Measurements from ENCODE around the gene DMXL2. TPM values are rescaled to one million over a fixed set of nuclear protein-coding genes. Genes with fewer than 3 reads are reported as not detected.

The DMXL2 gene
- total and polyA plus RNA-seq, 9 of the 15 experiments (the other 6 are each of a cell fraction or from before 2014, with no cell fraction given), result 9.3 to 57.7 (median 30.7) TPM

Other genes with a start within 250 kb of the DMXL2 start
- 14.9 and 17.4 TPM in 2 replicates for gene SCG3, start 58.7 kb upstream of the DMXL2 start, total RNA-seq (2014; rRNA removed)
- gene SCG3, start 58.7 kb upstream of the DMXL2 start, total RNA-seq (2014; rRNA removed; fragmentation: Illumina TruSeq; extraction: Trizol), result 32.2 and 42.1 TPM in 2 replicates
- gene SCG3, start 58.7 kb upstream of the DMXL2 start, total RNA-seq (2015; rRNA removed; fragmentation: Illumina TruSeq; extraction: Trizol), result 41.5 and 43.8 TPM in 2 replicates
- 19.5 and 21.0 TPM in 2 replicates for gene SCG3, start 58.7 kb upstream of the DMXL2 start, total RNA-seq (2021)
- gene SCG3, start 58.7 kb upstream of the DMXL2 start, polyA plus RNA-seq (2011; rRNA removed), result 4.2 and 22.7 TPM in 2 replicates
- gene SCG3, start 58.7 kb upstream of the DMXL2 start, polyA plus RNA-seq (2014; fragmentation: Illumina TruSeq; extraction: Trizol), result 23.3 and 28.5 TPM in 2 replicates
- gene SCG3, start 58.7 kb upstream of the DMXL2 start, polyA plus RNA-seq (2014; fragmentation: Nextera tagmentation; extraction: Ambion mirVana), result 10 to 100 TPM; 13.0 to 17.8 TPM
- gene SCG3, start 58.7 kb upstream of the DMXL2 start, polyA plus RNA-seq (2014; rRNA removed), result 11.3 and 14.1 TPM in 2 replicates
- 8.8 and 10.9 TPM in 2 replicates for gene LYSMD2, start 114.9 kb upstream of the DMXL2 start, total RNA-seq (2014; rRNA removed)
- 13.6 and 14.2 TPM in 2 replicates for gene LYSMD2, start 114.9 kb upstream of the DMXL2 start, total RNA-seq (2014; rRNA removed; fragmentation: Illumina TruSeq; extraction: Trizol)
- 11.2 and 11.3 TPM in 2 replicates for gene LYSMD2, start 114.9 kb upstream of the DMXL2 start, total RNA-seq (2015; rRNA removed; fragmentation: Illumina TruSeq; extraction: Trizol)
- gene LYSMD2, start 114.9 kb upstream of the DMXL2 start, total RNA-seq (2021), result 9.7 and 10.3 TPM in 2 replicates
- 11.3 and 30.3 TPM in 2 replicates for gene LYSMD2, start 114.9 kb upstream of the DMXL2 start, polyA plus RNA-seq (2011; rRNA removed)
- 7.9 and 9.5 TPM in 2 replicates for gene LYSMD2, start 114.9 kb upstream of the DMXL2 start, polyA plus RNA-seq (2014; fragmentation: Illumina TruSeq; extraction: Trizol)
- gene LYSMD2, start 114.9 kb upstream of the DMXL2 start, polyA plus RNA-seq (2014; fragmentation: Nextera tagmentation; extraction: Ambion mirVana), result 1 to 10 TPM; 4.3 to 4.8 TPM
- 9.8 and 10.7 TPM in 2 replicates for gene LYSMD2, start 114.9 kb upstream of the DMXL2 start, polyA plus RNA-seq (2014; rRNA removed)
- gene TMOD2, start 128.8 kb upstream of the DMXL2 start, total RNA-seq (2014; rRNA removed), result 2.2 TPM in 2 replicates
- 3.8 and 4.8 TPM in 2 replicates for gene TMOD2, start 128.8 kb upstream of the DMXL2 start, total RNA-seq (2014; rRNA removed; fragmentation: Illumina TruSeq; extraction: Trizol)
- 3.3 and 3.6 TPM in 2 replicates for gene TMOD2, start 128.8 kb upstream of the DMXL2 start, total RNA-seq (2015; rRNA removed; fragmentation: Illumina TruSeq; extraction: Trizol)
- gene TMOD2, start 128.8 kb upstream of the DMXL2 start, total RNA-seq (2021), result 3.2 and 3.4 TPM in 2 replicates
- gene TMOD2, start 128.8 kb upstream of the DMXL2 start, polyA plus RNA-seq (2011; rRNA removed), result 2.3 and 3.6 TPM in 2 replicates
- gene TMOD2, start 128.8 kb upstream of the DMXL2 start, polyA plus RNA-seq (2014; fragmentation: Illumina TruSeq; extraction: Trizol), result 2.7 and 3.0 TPM in 2 replicates
- gene TMOD2, start 128.8 kb upstream of the DMXL2 start, polyA plus RNA-seq (2014; fragmentation: Nextera tagmentation; extraction: Ambion mirVana), result under 1 TPM; 0.49 to 0.85 TPM
- gene TMOD2, start 128.8 kb upstream of the DMXL2 start, polyA plus RNA-seq (2014; rRNA removed), result 2.1 and 3.3 TPM in 2 replicates
- gene TMOD3, start 206.9 kb upstream of the DMXL2 start, total RNA-seq (2014; rRNA removed), result 30.9 and 34.5 TPM in 2 replicates
- 39.4 and 40.8 TPM in 2 replicates for gene TMOD3, start 206.9 kb upstream of the DMXL2 start, total RNA-seq (2014; rRNA removed; fragmentation: Illumina TruSeq; extraction: Trizol)
- gene TMOD3, start 206.9 kb upstream of the DMXL2 start, total RNA-seq (2015; rRNA removed; fragmentation: Illumina TruSeq; extraction: Trizol), result 44.0 and 44.4 TPM in 2 replicates
- 42.7 and 45.0 TPM in 2 replicates for gene TMOD3, start 206.9 kb upstream of the DMXL2 start, total RNA-seq (2021)
- 20.0 and 26.4 TPM in 2 replicates for gene TMOD3, start 206.9 kb upstream of the DMXL2 start, polyA plus RNA-seq (2011; rRNA removed)
- 26.3 and 30.9 TPM in 2 replicates for gene TMOD3, start 206.9 kb upstream of the DMXL2 start, polyA plus RNA-seq (2014; fragmentation: Illumina TruSeq; extraction: Trizol)
- gene TMOD3, start 206.9 kb upstream of the DMXL2 start, polyA plus RNA-seq (2014; fragmentation: Nextera tagmentation; extraction: Ambion mirVana), result 10 to 100 TPM in 1 of 2 experiments, 1 to 10 TPM in 1; 6.8 to 12.0 TPM
- gene TMOD3, start 206.9 kb upstream of the DMXL2 start, polyA plus RNA-seq (2014; rRNA removed), result 21.1 and 22.6 TPM in 2 replicates